Thyroid gland (tissue), 4 donors: ENCODE measurements around the gene OR52I1.

Experiments
- CTCF ChIP-seq, 6 experiments: fragments of 200-600 bp in 3 of 6; fragments of 450-650 bp in 3 of 6; sonication (generic) in 3 of 6; IDR thresholded peaks; one replicate each; pipeline ENCODE4 v1.5.1; 2016 to 2019; ENCODE audit warnings: antibody characterized with exemption in 6 of 6, mild to moderate bottlenecking in 2 of 6, inconsistent platforms in 1 of 6, moderate library complexity in 1 of 6
- POLR2A ChIP-seq, 2 donors: fragments of 450-650 bp; IDR thresholded peaks; one replicate each; pipeline ENCODE4 v1.6.1; 2017; ENCODE audit warnings: antibody characterized with exemption in 2 of 2, mild to moderate bottlenecking in 2 of 2, moderate library complexity in 1 of 2

GRCh38 chr11:4642043-4642442 lies 48.2 kb downstream of the OR52I1 start:
- TF ChIP-seq CTCF (IDR thresholded peaks at IDR 0.05) (no peak), POLR2A (IDR thresholded peaks at IDR 0.05) (no peak)
